GM19239 (cell line): Measurements from ENCODE around the gene JCAD.

Source experiments
- DNase-seq: peaks from one replicate; pipeline ENCODE4 v3.0.0; 2011; ENCODE audit warnings: low spot score; ENCODE audit not compliant: insufficient read length
- FAIRE-seq: peaks from 2 replicates; lab custom pipeline; 2011; peaks lifted over from hg19 to GRCh38; lab: Jason Lieb, UNC

The JCAD gene

DNA sequence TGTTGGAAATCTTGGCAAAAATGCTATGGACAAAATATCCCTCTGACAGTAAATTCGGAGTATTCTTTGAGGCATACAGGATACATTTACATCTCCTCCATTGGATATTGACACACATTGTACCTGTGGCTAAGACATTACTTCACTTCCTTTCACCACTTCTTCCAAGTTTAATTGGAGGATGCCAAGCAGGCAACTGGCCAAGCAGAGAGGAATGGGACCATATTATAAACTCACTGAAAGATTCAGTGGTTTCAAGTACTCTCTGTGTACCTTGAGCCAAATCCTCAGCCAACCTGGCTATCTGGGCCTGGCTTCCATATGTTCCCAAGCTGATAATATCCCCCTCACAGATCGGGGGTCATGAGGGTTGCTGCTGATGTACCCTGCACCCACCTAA is 14.7 kb upstream of the JCAD start:
- DNase-seq (no peak), FAIRE-seq (no peak)

DNA sequence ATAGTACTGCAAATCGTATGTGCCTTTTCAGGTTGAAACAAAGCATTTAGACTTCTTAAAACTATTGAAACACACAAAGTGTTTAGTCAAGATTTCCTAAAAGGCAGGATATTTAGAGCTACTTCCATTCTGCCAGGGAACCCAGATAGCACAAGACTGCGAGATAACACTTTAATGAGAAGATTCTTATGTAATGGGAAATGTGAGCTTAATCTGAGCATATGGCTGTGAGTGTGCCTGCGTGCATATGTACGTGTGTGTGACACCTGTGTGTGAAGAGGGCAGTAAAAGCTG is 14.3 kb upstream of the JCAD start:
- DNase-seq (no peak), FAIRE-seq (no peak)

DNA sequence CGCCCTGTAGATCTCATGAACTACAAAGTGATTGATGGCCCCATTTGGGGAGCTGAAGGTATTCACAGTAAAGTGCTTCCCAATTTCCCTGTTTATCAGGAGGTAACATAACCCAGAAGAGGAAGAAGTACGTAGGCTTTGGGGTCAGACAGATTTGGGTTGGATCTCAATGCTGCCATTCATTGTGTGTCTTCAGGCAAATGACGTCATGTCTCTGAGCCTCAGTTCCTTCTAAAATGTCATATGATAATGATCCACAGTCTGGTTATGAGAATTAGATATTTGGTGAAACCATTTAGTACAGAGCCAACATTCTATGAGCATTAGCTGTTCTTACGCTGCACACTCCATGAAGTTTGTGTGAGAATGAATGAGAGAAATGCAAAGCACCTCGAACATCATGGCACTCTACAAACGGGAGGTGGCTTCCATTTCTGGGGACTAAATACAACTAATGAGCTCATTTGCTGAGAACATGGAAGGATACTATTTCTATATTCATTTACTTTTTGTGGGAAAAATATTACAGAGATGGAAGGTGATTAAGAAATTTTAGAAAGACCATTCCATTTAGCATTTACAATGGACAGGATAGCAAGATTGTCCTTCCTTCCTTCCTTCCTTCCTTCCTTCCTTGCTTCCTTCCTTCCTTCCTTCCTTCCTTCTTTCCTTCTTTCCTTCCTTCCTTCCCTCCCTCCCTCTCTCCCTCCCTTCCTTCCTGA is 13.8 kb upstream of the JCAD start:
- DNase-seq (no peak), FAIRE-seq (no peak)

DNA sequence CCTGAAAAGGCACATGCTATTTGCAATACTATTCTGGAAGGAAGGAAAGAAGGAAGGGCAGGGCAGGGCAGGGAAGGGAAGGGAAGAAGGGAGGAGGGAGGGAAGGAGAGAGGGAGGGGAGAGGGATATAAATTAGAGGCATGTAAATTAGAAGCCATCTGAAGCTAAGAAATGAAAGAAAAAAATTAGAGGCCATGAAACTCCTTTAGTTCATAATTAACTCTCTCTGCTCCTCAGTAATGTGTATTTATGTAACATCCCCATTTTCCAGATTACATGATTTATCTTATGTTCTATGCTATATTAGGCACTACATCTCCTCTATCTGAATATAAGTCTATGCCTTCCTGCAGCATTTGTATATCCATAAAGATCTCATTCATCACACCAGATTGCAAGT is 12.7 kb upstream of the JCAD start:
- FAIRE-seq (no peak), DNase-seq (no peak)

GRCh38 chr10:30070001-30070685 is 10.8 kb upstream of the JCAD start:
- FAIRE-seq (no peak), DNase-seq (no peak)

DNA sequence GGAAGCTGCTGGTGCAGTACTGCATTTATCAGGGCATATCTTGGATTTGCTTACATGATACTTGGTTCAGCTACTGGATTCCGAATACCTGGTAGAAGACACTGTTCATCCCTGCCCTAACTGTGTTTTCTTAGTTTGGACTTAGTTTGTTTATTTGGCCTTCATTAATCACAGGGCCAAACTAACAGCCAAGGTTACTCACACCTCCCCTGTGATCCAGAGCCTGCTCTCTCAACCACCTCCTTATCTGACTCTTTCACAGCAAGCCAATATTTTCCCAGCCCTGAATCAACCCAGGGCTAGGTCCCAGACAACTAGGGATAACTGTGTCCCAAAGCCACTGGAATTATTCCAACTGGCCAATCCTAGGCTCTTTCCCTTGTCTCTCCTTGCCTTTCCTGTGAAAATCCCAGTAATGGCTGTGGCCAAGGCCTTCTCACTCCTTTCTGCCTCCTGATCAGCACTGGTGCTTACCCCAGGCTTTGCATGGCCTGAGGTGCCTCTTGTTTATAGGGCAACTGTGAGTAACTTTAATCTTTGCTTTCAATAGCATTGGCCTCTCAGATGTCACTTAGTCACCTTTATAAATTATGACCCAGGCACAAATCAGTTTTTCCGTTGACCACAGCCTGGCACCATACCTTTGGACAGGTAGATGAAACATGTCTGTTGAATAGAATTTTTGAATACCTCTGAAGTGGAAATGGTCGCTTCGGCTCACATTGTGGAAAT is 9.3 kb upstream of the JCAD start:
- no peak for DNase-seq
- FAIRE-seq: no peak

DNA sequence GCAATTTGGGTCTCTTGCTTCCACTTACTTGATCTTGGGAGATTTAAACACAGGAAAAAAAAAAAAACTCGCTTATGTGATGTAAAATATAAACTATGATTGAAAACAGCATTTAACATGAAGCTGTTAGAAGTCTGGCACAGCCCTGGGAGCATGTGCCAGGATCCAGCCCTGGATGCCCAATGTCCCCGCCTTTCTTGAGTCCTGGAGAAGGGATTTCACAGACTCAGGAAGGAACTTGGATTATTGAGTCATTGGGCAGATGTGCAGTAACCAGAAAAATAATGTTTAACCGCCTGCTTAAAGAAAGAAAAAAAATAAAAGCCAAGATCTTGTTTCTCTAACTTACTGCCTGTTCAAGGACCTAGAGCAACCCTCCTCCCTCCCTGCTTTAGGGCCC is 3.7 kb upstream of the JCAD start:
- FAIRE-seq (no peak), DNase-seq (no peak)

GRCh38 chr10:30062582-30062981 is 3.2 kb upstream of the JCAD start:
- DNase-seq (no peak), FAIRE-seq (no peak)

- DNase-seq (no peak), FAIRE-seq (no peak)
Measured at GRCh38 chr10:30062090-30062489, 2.7 kb upstream of the JCAD start.

GRCh38 chr10:30058570-30059132 is 735 bp downstream of the JCAD start:
- no peak for FAIRE-seq
- DNase-seq: no peak

DNA sequence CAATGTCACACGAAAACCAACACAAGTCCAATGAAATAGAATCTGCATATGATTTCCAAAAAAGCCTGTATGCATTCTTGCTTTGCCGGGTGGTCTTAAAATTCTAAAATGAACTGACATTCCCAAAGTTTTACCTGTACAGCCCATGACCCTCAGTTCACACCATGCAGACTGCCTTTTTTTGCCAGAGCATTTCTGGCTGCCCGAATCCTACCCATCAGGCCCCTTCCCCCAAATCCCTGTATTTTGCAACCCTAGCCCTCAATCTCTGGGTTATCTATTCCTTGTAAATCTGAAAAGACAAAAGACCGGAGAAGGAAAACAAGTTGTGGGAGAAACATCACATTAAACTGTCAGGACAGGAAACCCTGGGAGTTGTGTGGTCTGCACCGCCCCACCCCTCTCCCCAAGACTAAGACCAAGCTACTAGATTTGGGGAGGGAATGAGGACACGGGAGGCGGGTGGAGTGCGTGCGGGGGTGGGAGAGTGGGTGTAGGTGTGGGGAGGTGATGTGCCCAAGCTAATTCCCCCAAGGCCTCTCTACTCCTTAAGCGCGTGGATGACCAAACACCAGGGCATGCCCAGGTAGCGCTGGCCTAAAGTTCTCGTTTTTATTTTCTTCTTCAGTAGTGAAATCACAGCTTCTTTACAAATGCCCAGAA is 1.4 kb downstream of the JCAD start:
- FAIRE-seq (no peak), DNase-seq (no peak)

GRCh38 chr10:30057421-30057841 is 2.0 kb downstream of the JCAD start:
- FAIRE-seq: no peak
- no peak for DNase-seq

GRCh38 chr10:30056767-30057355 is 2.5 kb downstream of the JCAD start:
- no peak for DNase-seq
- FAIRE-seq: no peak

- FAIRE-seq: no peak
- DNase-seq: no peak
Measured at GRCh38 chr10:30056281-30056680, 3.1 kb downstream of the JCAD start.

DNA sequence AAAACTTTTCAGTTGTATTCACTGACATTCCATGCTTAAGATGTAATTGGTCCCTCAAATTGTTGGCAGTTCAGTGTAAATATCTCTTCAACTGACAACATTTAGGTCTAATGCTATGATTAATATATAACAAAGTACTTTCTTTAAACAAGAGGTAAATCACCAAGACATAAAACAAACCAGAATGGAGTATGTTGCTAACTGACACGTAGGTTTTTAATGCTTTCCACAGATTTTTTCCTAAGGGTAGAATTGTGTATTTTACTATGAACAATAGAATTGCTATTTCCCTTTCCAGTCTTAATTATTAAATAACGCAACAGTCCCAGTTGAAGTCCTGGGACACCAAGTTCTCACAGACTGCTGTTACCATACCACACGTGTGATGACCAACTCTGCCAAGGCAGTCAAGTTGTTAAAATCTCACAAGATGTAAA is 4.1 kb downstream of the JCAD start:
- no peak for FAIRE-seq
- DNase-seq: no peak

DNA sequence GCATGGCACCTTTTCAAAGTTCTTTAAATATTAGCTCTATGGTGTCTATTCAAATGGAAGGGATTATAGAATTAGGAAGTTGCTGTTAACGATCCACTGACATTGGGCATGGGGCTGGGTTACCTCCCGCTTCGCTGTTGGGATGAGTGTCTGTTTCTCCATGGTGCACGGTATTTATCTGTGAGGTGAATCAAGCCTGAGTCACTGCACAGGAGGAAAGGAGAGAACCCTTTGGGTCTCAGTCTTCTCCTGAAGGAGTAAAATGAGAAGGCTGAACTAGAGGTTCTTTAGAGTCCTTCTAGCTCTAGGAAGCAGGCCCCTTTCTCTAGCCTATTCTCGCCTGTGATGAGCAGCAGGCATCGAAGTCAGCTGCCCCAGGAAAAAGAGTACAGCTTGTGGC is 7.3 kb downstream of the JCAD start:
- DNase-seq (no peak), FAIRE-seq (no peak)

- FAIRE-seq: no peak
- no peak for DNase-seq
Measured at GRCh38 chr10:30051220-30051619, 8.2 kb downstream of the JCAD start.

DNA sequence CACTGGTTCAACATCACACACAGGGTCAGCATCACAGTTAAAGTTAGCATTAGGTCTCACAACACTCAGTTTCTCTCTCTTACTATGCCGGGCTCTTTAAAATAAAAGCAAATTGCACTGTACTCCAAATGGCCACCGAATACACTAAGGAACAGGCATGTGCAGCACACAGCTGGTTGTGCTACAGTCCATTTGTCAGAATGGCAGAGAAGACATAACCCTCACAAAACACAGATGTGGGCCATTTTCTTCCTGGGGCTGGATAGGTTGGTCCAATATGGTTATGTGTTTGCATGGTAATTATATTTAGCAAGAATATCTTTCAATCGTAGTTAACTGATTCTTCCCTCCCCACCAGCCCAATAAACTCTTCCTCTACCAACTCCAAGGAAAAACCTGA is 9.0 kb downstream of the JCAD start:
- no peak for DNase-seq
- no peak for FAIRE-seq

GRCh38 chr10:30048768-30049517 is 10.4 kb downstream of the JCAD start:
- no peak for DNase-seq
- FAIRE-seq: no peak
